B cell (primary cell): ENCODE results near the gene ZFP28. TPM values are rescaled to one million over a fixed set of nuclear protein-coding genes. Genes with fewer than 3 reads are reported as not detected.

Experiments
- ATAC-seq: fragments of 200-7000 bp; cut with Tn5 transposase; one replicate; pipeline ENCODE4 v1.10.0; 2021; ENCODE audit warnings: low read depth, mild to moderate bottlenecking, moderate number of reproducible peaks, moderate library complexity
- CTCF ChIA-PET: fragments of 350-600 bp; sonication (Branson Sonifier 250); formaldehyde crosslinking; loops from one replicate; lab custom pipeline; 2021; ENCODE audit warnings: antibody characterized with exemption, inconsistent platforms; lab: Charles Lee
- POLR2A ChIA-PET: fragments of 350-600 bp; sonication (Branson Sonifier 250); formaldehyde crosslinking; loops from one replicate; lab custom pipeline; 2021; ENCODE audit warnings: antibody characterized with exemption; lab: Charles Lee
- DNase-seq: peaks from one replicate; pipeline ENCODE4 v3.0.0; 2013
- H2AFZ ChIP-seq: 2 replicates; pipeline ENCODE4 v1.6.1; 2012; ENCODE audit warnings: mild to moderate bottlenecking, low read depth, low read length; ENCODE audit not compliant: insufficient read depth, poor library complexity, severe bottlenecking
- H3K27ac ChIP-seq, 2 donors: 1 replicate in 1 of 2; 2 replicates in 1 of 2; pipeline ENCODE4 v1.5.1; 2012 to 2013; ENCODE audit warnings: low read length in 2 of 2, mild to moderate bottlenecking in 2 of 2, moderate library complexity in 1 of 2
- H3K27me3 ChIP-seq, 4 experiments: fragments of 200-600 bp in 1 of 4; sonication (generic) in 1 of 4; replicated peaks in 1 of 4; 1 replicate in 2 of 4; 2 replicates in 2 of 4; pipeline versions ENCODE4 v1.6.1 to v1.7.0; 2013 to 2016; ENCODE audit warnings: low read length in 3 of 4, mild to moderate bottlenecking in 2 of 4, mixed read lengths in 1 of 4, moderate library complexity in 1 of 4; ENCODE audit not compliant: insufficient read depth in 4 of 4, control insufficient read depth in 3 of 4; ENCODE audit errors: control extremely low read depth in 1 of 4
- H3K36me3 ChIP-seq, 2 experiments: replicated peaks in 1 of 2; 1 replicate in 1 of 2; 2 replicates in 1 of 2; pipeline versions ENCODE4 v1.6.1 to v1.7.1; 2013; ENCODE audit warnings: low read length in 1 of 2; ENCODE audit not compliant: insufficient read depth in 2 of 2, control insufficient read depth in 1 of 2; ENCODE audit errors: control extremely low read depth in 1 of 2, extremely low read depth in 1 of 2
- H3K4me1 ChIP-seq, 2 donors: fragments of 200-600 bp in 1 of 2; sonication (generic) in 1 of 2; 1 replicate in 1 of 2; 2 replicates in 1 of 2; pipeline versions ENCODE4 v1.5.1 to v1.6.1; 2013 to 2017; ENCODE audit warnings: low read length in 2 of 2; ENCODE audit not compliant: control insufficient read depth in 2 of 2, insufficient read depth in 2 of 2
- H3K4me2 ChIP-seq: replicated peaks from 2 replicates; pipeline ENCODE3; 2012; ENCODE audit warnings: mild to moderate bottlenecking, low read depth, low read length; ENCODE audit not compliant: poor library complexity, severe bottlenecking
- H3K4me3 ChIP-seq, 5 experiments: fragments of 200-600 bp in 1 of 5; sonication (generic) in 1 of 5; 1 replicate in 3 of 5; 2 replicates in 2 of 5; pipeline versions ENCODE4 v1.5.1 to v1.7.0; 2011 to 2016; ENCODE audit warnings: low read length in 4 of 5, mild to moderate bottlenecking in 4 of 5, low read depth in 2 of 5, control low read depth in 1 of 5, moderate library complexity in 1 of 5; ENCODE audit not compliant: insufficient read depth in 1 of 5; ENCODE audit errors: control extremely low read depth in 1 of 5, extremely low read depth in 1 of 5
- H3K79me2 ChIP-seq: fragments of 200-600 bp; sonication (generic); one replicate; pipeline ENCODE4 v1.6.0; 2016; ENCODE audit warnings: low read length; ENCODE audit not compliant: control insufficient read depth, insufficient read depth
- H3K9ac ChIP-seq: fragments of 200-600 bp; sonication (generic); 2 replicates; pipeline ENCODE4 v1.6.1; 2017; ENCODE audit warnings: mild to moderate bottlenecking, low read length, moderate library complexity
- H3K9me3 ChIP-seq, 3 donors: one replicate each; pipeline versions ENCODE4 v1.6.1 to v1.7.1; 2013; ENCODE audit warnings: low read length in 2 of 3; ENCODE audit not compliant: control insufficient read depth in 2 of 3, insufficient read depth in 1 of 3; ENCODE audit errors: control extremely low read depth in 1 of 3
- H4K20me1 ChIP-seq: 2 replicates; pipeline ENCODE4 v1.6.0; 2012; ENCODE audit warnings: mild to moderate bottlenecking, low read length; ENCODE audit not compliant: insufficient read depth, control insufficient read depth, poor library complexity, severe bottlenecking
- H3K27ac Mint-ChIP-seq: one replicate; pipeline ENCODE4 v1.8.0; 2021; ENCODE audit warnings: mixed read lengths
- H3K27me3 Mint-ChIP-seq: one replicate; pipeline ENCODE4 v1.8.0; 2021; ENCODE audit warnings: mixed read lengths
- H3K4me1 Mint-ChIP-seq: one replicate; pipeline ENCODE4 v1.8.0; 2021; ENCODE audit warnings: mixed read lengths
- H3K4me3 Mint-ChIP-seq: one replicate; pipeline ENCODE4 v1.8.0; 2021; ENCODE audit warnings: mixed read lengths
- H3K9me3 Mint-ChIP-seq: one replicate; pipeline ENCODE4 v1.8.0; 2022; ENCODE audit warnings: mixed read lengths; ENCODE audit not compliant: insufficient read depth
- CTCF ChIP-seq: fragments of 200-600 bp; IDR thresholded peaks from one replicate; pipeline ENCODE4 v1.8.0; 2022; ENCODE audit warnings: antibody characterized with exemption, mild to moderate bottlenecking
- EZH2 ChIP-seq: IDR thresholded peaks from 2 replicates; pipeline ENCODE4 v1.6.1; 2012; ENCODE audit warnings: borderline replicate concordance, low read depth, mild to moderate bottlenecking, moderate library complexity, low read length; ENCODE audit not compliant: insufficient read depth, poor library complexity, severe bottlenecking
- WGBS: methylation state at CpG from one replicate; pipeline ENCODE4 v1.1.5; 2013; ENCODE audit warnings: missing lambda C conversion rate; ENCODE audit not compliant: insufficient coverage; 5-methylcytosine and 5-hydroxymethylcytosine counted together
- intact Hi-C: fragments of 100-400 bp; cut with micrococcal nuclease; formaldehyde crosslinking; loops from one replicate; pipeline ENCODE4 v1.10.0; 2022
- polyA plus RNA-seq: library from polyadenylated mRNA; depleted of rRNA; stranded (reverse); fragments of >200 nt; gene quantifications from 2 replicates; pipeline ENCODE4 v1.2.3, GENCODE V29; 2012
- total RNA-seq, 2 donors: library from RNA; stranded (reverse); fragments of 120-200 nt in 1 of 2; gene quantifications; 1 replicate in 1 of 2; 2 replicates in 1 of 2; pipeline versions ENCODE4 v1.2.3 to v1.2.4, GENCODE V29; 2013 to 2022

ZFP28 gene
- total and polyA plus RNA-seq, 2 donors (not counting 1 experiment from before 2014, with no cell fraction given), result 2.5 to 11.6 TPM

GRCh38 chr19:56601375-56601774 is 62.6 kb downstream of the ZFP28 start:
- H3K4me2 ChIP-seq, result no peak overlapping the region
- ChIA-PET POLR2A (no interaction called here), CTCF (no interaction called here)
- ATAC-seq (no peak), DNase-seq (no peak)
- H3K27me3 ChIP-seq, result no peaks in the 10 kb centered on the region
- peaks cover 0 to 21% of the 10 kb centered on the region in 2 experiments for H3K36me3 ChIP-seq
- H3K4me1 Mint-ChIP-seq, result peaks cover 3% of the 10 kb centered on the region
- peaks cover 14% of the 10 kb centered on the region for H3K9me3 Mint-ChIP-seq
- intact Hi-C loops, result no loop called here
- H3K4me1 ChIP-seq, result peaks cover 0 to 2% of the 10 kb centered on the region in 2 donors
- 100% methylated on average over 3 of the region's 3 CpGs for WGBS
- H2AFZ ChIP-seq, result no peak overlapping the region
- H3K4me3 ChIP-seq, result no peak overlapping the region
- no peak overlapping the region for H3K4me3 Mint-ChIP-seq
- H3K27ac ChIP-seq, result no peak overlapping the region
- no peaks in the 10 kb centered on the region for H4K20me1 ChIP-seq
- H3K27me3 Mint-ChIP-seq, result no peaks in the 10 kb centered on the region
- peaks cover 74% of the 10 kb centered on the region for H3K79me2 ChIP-seq
- TF ChIP-seq EZH2 (no peak), CTCF (no peak)
- no peak overlapping the region for H3K9ac ChIP-seq
- peaks cover 1 to 34% (median 29%) of the 10 kb centered on the region in 3 donors for H3K9me3 ChIP-seq
- H3K27ac Mint-ChIP-seq, result no peak overlapping the region

- Histone ChIP-seq H3K4me1 (no peaks in the 10 kb centered on the region), H2AFZ (no peak overlapping the region), H3K4me2 (no peak overlapping the region), H3K27me3 (no peaks in the 10 kb centered on the region), H3K36me3 (peaks cover 0 to 22% of the 10 kb centered on the region in 2 experiments), H4K20me1 (no peaks in the 10 kb centered on the region), H3K27ac (no peak overlapping the region), H3K4me3 (no peak overlapping the region), H3K9ac (no peak overlapping the region), H3K79me2 (peaks cover 80% of the 10 kb centered on the region), H3K9me3 (peaks cover 1 to 50% (median 46%) of the 10 kb centered on the region in 3 donors)
- ChIA-PET CTCF (no interaction called here), POLR2A (no interaction called here)
- Mint-ChIP-seq H3K4me3 (no peak overlapping the region), H3K27me3 (no peaks in the 10 kb centered on the region), H3K27ac (no peak overlapping the region), H3K9me3 (peaks cover 23% of the 10 kb centered on the region), H3K4me1 (no peaks in the 10 kb centered on the region)
- intact Hi-C loops, result no loop called here
- 92% methylated on average over 5 of the region's 6 CpGs for WGBS
- TF ChIP-seq CTCF, result no peak
- TF ChIP-seq EZH2, result no peak
- ATAC-seq, result no peak
- no peak for DNase-seq
These were observed 65.1 kb downstream of the ZFP28 start for GRCh38 chr19:56603829-56604228.

Other genes with a start within 250 kb of the ZFP28 start
- gene ZSCAN5A, start 224.1 kb upstream of the ZFP28 start, total RNA-seq, result 20.5 and 24.8 TPM in 2 replicates
- gene ZSCAN5A, start 224.1 kb upstream of the ZFP28 start, polyA plus RNA-seq, result 4.2 and 5.2 TPM in 2 replicates
- 10.0 and 10.1 TPM in 2 replicates for gene ZNF582, start 145.4 kb upstream of the ZFP28 start, total RNA-seq
- 3.8 and 4.8 TPM in 2 replicates for gene ZNF582, start 145.4 kb upstream of the ZFP28 start, polyA plus RNA-seq
- 11.1 and 11.7 TPM in 2 replicates for gene ZNF583, start 134.6 kb upstream of the ZFP28 start, total RNA-seq
- 1.4 and 1.5 TPM in 2 replicates for gene ZNF583, start 134.6 kb upstream of the ZFP28 start, polyA plus RNA-seq
- 4.4 and 6.5 TPM in 2 replicates for gene ZNF667, start 61.6 kb upstream of the ZFP28 start, total RNA-seq
- gene ZNF667, start 61.6 kb upstream of the ZFP28 start, polyA plus RNA-seq, result 2.8 and 6.0 TPM in 2 replicates
- 4.7 and 5.9 TPM in 2 replicates for gene ZNF471, start 31.1 kb upstream of the ZFP28 start, total RNA-seq
- gene ZNF471, start 31.1 kb upstream of the ZFP28 start, polyA plus RNA-seq, result 0.91 and 1.6 TPM in 2 replicates
- gene ZNF470, start 28.5 kb downstream of the ZFP28 start, total RNA-seq, result 6.9 and 11.9 TPM in 2 replicates
- gene ZNF470, start 28.5 kb downstream of the ZFP28 start, polyA plus RNA-seq, result 1.1 and 1.9 TPM in 2 replicates
- gene ZNF71, start 56.4 kb downstream of the ZFP28 start, total RNA-seq, result 9.0 and 9.3 TPM in 2 replicates
- gene ZNF71, start 56.4 kb downstream of the ZFP28 start, polyA plus RNA-seq, result 4.8 and 6.4 TPM in 2 replicates
- gene SMIM17, start 104.2 kb downstream of the ZFP28 start, total RNA-seq, result not detected in 2 replicates
- gene SMIM17, start 104.2 kb downstream of the ZFP28 start, polyA plus RNA-seq, result not detected in 2 replicates
- gene ZNF835, start 132.8 kb downstream of the ZFP28 start, total RNA-seq, result 7.0 and 10.1 TPM in 2 replicates
- 2.1 and 4.3 TPM in 2 replicates for gene ZNF835, start 132.8 kb downstream of the ZFP28 start, polyA plus RNA-seq